HuH-7 (cell line): ENCODE results near the gene ADIPOR1.
"Not testable (repeated sequence)": the region's sequence is repeated elsewhere in the genome, so short reads cannot be mapped to it uniquely, and the experiment has no call there.

Experiments used
- DNase-seq: peaks from one replicate; pipeline ENCODE4 v3.0.0; 2011; ENCODE audit warnings: low spot score

ADIPOR1 gene

GRCh38 chr1:202936409-202936808 is 21.7 kb downstream of the ADIPOR1 start:
- not testable (repeated sequence) for DNase-seq

- DNase-seq, result no peak
Observed at GRCh38 chr1:202935844-202936243, 22.3 kb downstream of the ADIPOR1 start.

GRCh38 chr1:202934755-202935154 is 23.4 kb downstream of the ADIPOR1 start:
- no peak for DNase-seq

GRCh38 chr1:202932476-202932875 is 25.6 kb downstream of the ADIPOR1 start:
- no peak for DNase-seq

GRCh38 chr1:202926581-202927491 is 31.3 kb downstream of the ADIPOR1 start, which contains the start of gene KLHL12:
KLHL12 (minus strand) TSS chr1:202927234; CDS start chr1:202925162, 2,072 bp downstream.
- peak; percentile 94 for DNase-seq

- DNase-seq, result no peak
Observed at GRCh38 chr1:202923533-202923932, 34.6 kb downstream of the ADIPOR1 start.

GRCh38 chr1:202919615-202920014 is 38.5 kb downstream of the ADIPOR1 start:
- no peak for DNase-seq

- DNase-seq, result no peak
Observed at GRCh38 chr1:202915146-202915545, 43.0 kb downstream of the ADIPOR1 start.

GRCh38 chr1:202912476-202912875 is 45.6 kb downstream of the ADIPOR1 start:
- DNase-seq, result not testable (repeated sequence)

- no peak for DNase-seq
Observed at GRCh38 chr1:202909494-202909893, 48.6 kb downstream of the ADIPOR1 start.

GRCh38 chr1:202908998-202909397 is 49.1 kb downstream of the ADIPOR1 start:
- DNase-seq, result no peak

GRCh38 chr1:202905331-202905730 is 52.8 kb downstream of the ADIPOR1 start:
- no peak for DNase-seq

GRCh38 chr1:202903808-202904207 is 54.3 kb downstream of the ADIPOR1 start:
- DNase-seq, result not testable (repeated sequence)

- DNase-seq, result no peak
Observed at GRCh38 chr1:202901555-202901954, 56.6 kb downstream of the ADIPOR1 start.

GRCh38 chr1:202892501-202892900 is 65.6 kb downstream of the ADIPOR1 start:
- no peak for DNase-seq
